Ovary (tissue), 3 donors: ENCODE results near the gene STOML1.

ENCODE experiments used
- EP300 ChIP-seq: sonication (generic); formaldehyde crosslinking; IDR thresholded peaks from one replicate; pipeline ENCODE4 v1.6.1; 2017; ENCODE audit warnings: antibody characterized with exemption
- POLR2A ChIP-seq: fragments of 450-650 bp; IDR thresholded peaks from one replicate; pipeline ENCODE4 v1.6.1; 2017; ENCODE audit warnings: antibody characterized with exemption, mild to moderate bottlenecking, moderate library complexity
- TF ChIP-seq, protein P1 (sequence below), 3 donors: fragments of 450-650 bp in 2 of 3; fragments of 200-600 bp in 1 of 3; IDR thresholded peaks; one replicate each; pipeline versions ENCODE4 v1.5.1 to v1.8.0; 2016 to 2022; ENCODE audit warnings: antibody characterized with exemption in 3 of 3, mild to moderate bottlenecking in 1 of 3
- donor health status: DM: no; HTN: no; CAD: no.

DNA sequence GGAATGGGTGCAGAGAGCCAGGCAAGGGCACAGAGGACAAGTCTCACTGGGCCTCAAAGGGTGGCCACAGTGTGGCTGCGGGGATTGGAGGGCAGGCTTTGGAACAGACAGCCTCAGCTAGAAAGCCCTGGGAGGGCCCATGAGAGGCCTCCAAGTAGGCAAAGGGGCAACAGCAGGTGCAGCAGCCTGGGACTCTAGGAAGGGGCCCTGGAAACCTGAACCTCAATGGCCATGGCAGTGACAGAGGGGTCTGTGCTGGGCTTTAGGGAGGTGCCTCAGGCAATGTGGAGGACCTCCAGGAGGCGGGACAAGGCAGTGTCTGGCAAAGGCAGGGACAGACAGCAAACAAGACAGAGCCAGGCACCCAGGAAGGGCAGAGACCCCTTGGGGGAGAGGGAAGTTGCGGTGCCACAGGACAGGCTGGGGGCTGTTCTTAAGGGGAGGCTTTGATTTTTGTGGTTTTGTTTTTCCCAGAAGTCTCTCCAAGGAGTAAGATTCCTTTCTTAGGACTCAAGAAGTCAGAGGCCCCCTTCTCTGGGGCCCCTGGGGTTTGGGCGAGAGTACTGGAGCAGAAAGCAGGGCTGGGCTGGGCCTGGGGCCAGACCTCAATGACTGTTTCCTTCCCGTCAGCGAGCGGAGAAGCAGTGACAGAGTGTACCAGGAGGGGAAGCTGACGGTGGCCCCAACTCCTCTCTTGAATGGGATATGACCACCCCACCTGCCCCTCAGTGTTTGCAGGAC is 9.7 kb downstream of the STOML1 start:
- TF ChIP-seq EP300: no peak
- TF ChIP-seq POLR2A: no peak
- TF ChIP-seq, protein P1, sequence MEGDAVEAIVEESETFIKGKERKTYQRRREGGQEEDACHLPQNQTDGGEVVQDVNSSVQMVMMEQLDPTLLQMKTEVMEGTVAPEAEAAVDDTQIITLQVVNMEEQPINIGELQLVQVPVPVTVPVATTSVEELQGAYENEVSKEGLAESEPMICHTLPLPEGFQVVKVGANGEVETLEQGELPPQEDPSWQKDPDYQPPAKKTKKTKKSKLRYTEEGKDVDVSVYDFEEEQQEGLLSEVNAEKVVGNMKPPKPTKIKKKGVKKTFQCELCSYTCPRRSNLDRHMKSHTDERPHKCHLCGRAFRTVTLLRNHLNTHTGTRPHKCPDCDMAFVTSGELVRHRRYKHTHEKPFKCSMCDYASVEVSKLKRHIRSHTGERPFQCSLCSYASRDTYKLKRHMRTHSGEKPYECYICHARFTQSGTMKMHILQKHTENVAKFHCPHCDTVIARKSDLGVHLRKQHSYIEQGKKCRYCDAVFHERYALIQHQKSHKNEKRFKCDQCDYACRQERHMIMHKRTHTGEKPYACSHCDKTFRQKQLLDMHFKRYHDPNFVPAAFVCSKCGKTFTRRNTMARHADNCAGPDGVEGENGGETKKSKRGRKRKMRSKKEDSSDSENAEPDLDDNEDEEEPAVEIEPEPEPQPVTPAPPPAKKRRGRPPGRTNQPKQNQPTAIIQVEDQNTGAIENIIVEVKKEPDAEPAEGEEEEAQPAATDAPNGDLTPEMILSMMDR (IDR thresholded peaks at IDR 0.05): no peak
